Posterior cingulate gyrus (tissue), 11 donors: ENCODE measurements around the gene MOB4.
"Not testable (repeated sequence)": the region's sequence is repeated elsewhere in the genome, so short reads cannot be mapped to it uniquely, and the experiment has no call there.

Experiments used
- DNase-seq, 10 donors: peaks; one replicate each; pipeline versions ENCODE4 v3.0.0 to v3.0.0-alpha.2; 2020 to 2021; ENCODE audit warnings: mixed read lengths in 3 of 10
- intact Hi-C: fragments of 100-400 bp; cut with DNase I; formaldehyde crosslinking; loops from one replicate; pipeline ENCODE4 v1.15.1; 2023

MOB4 gene

GRCh38 chr2:197515739-197516392, at the start of gene MOB4:
Gene MOB4 (plus strand): TSS chr2:197516066. CDS start chr2:197516087, 21 bp downstream.
- intact Hi-C loops, result loop anchor here (1.0 to 10.0 kb wide), 5 partner anchors 16 to 261 kb away; partner anchors contain the start of genes HSPE1, MARS2 and RFTN2
- DNase-seq, result peak; percentile 92 to 99 (median 95)

- intact Hi-C loops, result no loop called here
- no peak for DNase-seq
Measured at GRCh38 chr2:197472166-197472565, 43.7 kb upstream of the MOB4 start.

- DNase-seq, result no peak
- intact Hi-C loops, result no loop called here
Measured at GRCh38 chr2:197477797-197478196, 38.1 kb upstream of the MOB4 start.

GRCh38 chr2:197480165-197481036, 35.5 kb upstream of the MOB4 start:
- intact Hi-C loops, result no loop called here

GRCh38 chr2:197484248-197484647, 31.6 kb upstream of the MOB4 start:
- DNase-seq, intact Hi-C loops: not testable (repeated sequence)

More at GRCh38 chr2:197480165-197481036, 35.5 kb upstream of the MOB4 start:
- no peak for DNase-seq

GRCh38 chr2:197486175-197486574, 29.7 kb upstream of the MOB4 start:
- intact Hi-C loops, result no loop called here
- DNase-seq, result no peak

GRCh38 chr2:197487385-197487784, 28.5 kb upstream of the MOB4 start:
- DNase-seq, result no peak
- intact Hi-C loops, result no loop called here

- intact Hi-C loops, result loop anchor here (5.0 kb wide), 2 partner anchors 43 to 58 kb away; partner anchors contain the start of genes COQ10B and SF3B1
- no peak for DNase-seq
Measured at GRCh38 chr2:197495433-197496134, 20.3 kb upstream of the MOB4 start.

GRCh38 chr2:197496695-197497094, 19.2 kb upstream of the MOB4 start:
- intact Hi-C loops, result loop anchor here (5.0 kb wide), 2 partner anchors 44 to 59 kb away; partner anchors contain the start of genes COQ10B and SF3B1
- no peak for DNase-seq

GRCh38 chr2:197497326-197497725, 18.5 kb upstream of the MOB4 start:
- no peak for DNase-seq
- intact Hi-C loops, result loop anchor here (5.0 kb wide), 2 partner anchors 45 to 60 kb away; partner anchors contain the start of genes COQ10B and SF3B1

- no peak for DNase-seq
- intact Hi-C loops, result loop anchor here (5.0 kb wide), 2 partner anchors 46 to 61 kb away; partner anchors contain the start of genes COQ10B and SF3B1
Measured at GRCh38 chr2:197498235-197498936, 17.5 kb upstream of the MOB4 start.

- intact Hi-C loops, result loop anchor here (1.0 to 5.0 kb wide), 3 partner anchors 47 to 206 kb away; partner anchors contain the start of genes COQ10B, MARS2 and SF3B1
- DNase-seq, result peak; percentile 18 to 91 (median 41)
Measured at GRCh38 chr2:197498937-197499593, 16.8 kb upstream of the MOB4 start.

- intact Hi-C loops, result loop anchor here (1.0 to 5.0 kb wide), 4 partner anchors 15 to 205 kb away; partner anchors contain the start of genes COQ10B, MARS2 and SF3B1
- peak; percentile 93 to 100 (median 98) for DNase-seq
Measured at GRCh38 chr2:197499594-197500502, 16.0 kb upstream of the MOB4 start, which contains the start of the genes HSPD1 and HSPE1. Gene HSPD1 (minus strand): TSS chr2:197499840. CDS start chr2:197498848, 992 bp downstream. Gene HSPE1 (plus strand): TSS chr2:197500379. CDS start chr2:197500437, 58 bp downstream.

- DNase-seq, result peak in 2 of 10 donors; percentile 85 to 92
- intact Hi-C loops, result loop anchor here (1.0 kb wide), 1 partner anchor 15 kb away; no protein-coding TSS in a partner anchor
Measured at GRCh38 chr2:197500503-197501131, 15.2 kb upstream of the MOB4 start.

GRCh38 chr2:197502201-197502600, 13.7 kb upstream of the MOB4 start:
- DNase-seq, result no peak

GRCh38 chr2:197502685-197503084, 13.2 kb upstream of the MOB4 start:
- intact Hi-C loops, result no loop called here

More at GRCh38 chr2:197502201-197502600, 13.7 kb upstream of the MOB4 start:
- intact Hi-C loops, result no loop called here

GRCh38 chr2:197504000-197504399, 11.9 kb upstream of the MOB4 start:
- intact Hi-C loops, result no loop called here
- DNase-seq, result no peak

More at GRCh38 chr2:197502685-197503084, 13.2 kb upstream of the MOB4 start:
- DNase-seq, result no peak
